Measurements from ENCODE around the gene SFMBT1. TPM values are rescaled to one million over a fixed set of nuclear protein-coding genes. Genes with fewer than 3 reads are reported as not detected.

Gene SFMBT1
- total RNA-seq, 2 experiments from 2014 or later, result 12.9 to 18.1 TPM

GRCh38 chr3:53073553-53074365 is 27.9 kb upstream of the SFMBT1 start:
- intact Hi-C loops (cut with micrococcal nuclease; ENCODE audit: unreplicated experiment), result loop anchor here (2.0 to 5.0 kb wide), 2 partner anchors 167 to 331 kb away; no protein-coding TSS in a partner anchor
- Histone ChIP-seq H3K9me2 (ENCODE audit: insufficient read depth, low read length) (no peaks in the 10 kb centered on the region), H3K4me1 (ENCODE audit: insufficient read depth, low read length, poor library complexity, severe bottlenecking) (peaks cover 14% of the 10 kb centered on the region), H3K4me3 (ENCODE audit: low read depth, low read length, poor library complexity, severe bottlenecking) (peak overlapping the region; percentile 69), H3K4me2 (ENCODE audit: low read length) (peak overlapping the region; percentile 99), H4K20me1 (ENCODE audit: insufficient read depth, low read length) (no peaks in the 10 kb centered on the region), H3K36me3 (ENCODE audit: insufficient read depth, low read length) (no peaks in the 10 kb centered on the region), H3K9me3 (ENCODE audit: low read length) (no peaks in the 10 kb centered on the region), H3K27ac (ENCODE audit: low read depth, low read length, poor library complexity, severe bottlenecking) (no peak overlapping the region), H2AFZ (ENCODE audit: low read length) (peak overlapping the region; percentile 99), H3K79me2 (ENCODE audit: insufficient read depth, low read depth, low read length) (no peaks in the 10 kb centered on the region)
- no peak for DNase-seq (ENCODE audit: low spot score)
- no peak for TF ChIP-seq EZH2phosphoT487 (IDR thresholded peaks at IDR 0.05; ENCODE audit: borderline replicate concordance, low read depth, low read length)
- no peak for TF ChIP-seq CTCF (conservative IDR thresholded peaks at IDR 0.05; ENCODE audit: low read length)
- ChIA-PET POLR2A (interaction anchor here (0.5 to 1.0 kb wide), 2 partner anchors 237 to 307 kb away, joined by 3 to 5 read pairs; no protein-coding TSS in a partner anchor), CTCF (ENCODE audit: unreplicated experiment) (no interaction called here)
- no TSS peak for BruUV-seq (replicated peaks)

- Histone ChIP-seq H3K4me1 (ENCODE audit: insufficient read depth, low read length, poor library complexity, severe bottlenecking) (peaks cover 14% of the 10 kb centered on the region), H3K9me3 (ENCODE audit: low read length) (no peaks in the 10 kb centered on the region), H2AFZ (ENCODE audit: low read length) (peak overlapping the region; percentile 99), H3K27ac (ENCODE audit: low read depth, low read length, poor library complexity, severe bottlenecking) (peak overlapping the region; percentile 21), H3K36me3 (ENCODE audit: insufficient read depth, low read length) (no peaks in the 10 kb centered on the region), H3K4me3 (ENCODE audit: low read depth, low read length, poor library complexity, severe bottlenecking) (peak overlapping the region; percentile 69), H4K20me1 (ENCODE audit: insufficient read depth, low read length) (no peaks in the 10 kb centered on the region), H3K4me2 (ENCODE audit: low read length) (peak overlapping the region; percentile 99), H3K79me2 (ENCODE audit: insufficient read depth, low read depth, low read length) (no peaks in the 10 kb centered on the region), H3K9me2 (ENCODE audit: insufficient read depth, low read length) (no peaks in the 10 kb centered on the region)
- ChIA-PET POLR2A (interaction anchor here (0.6 to 1.0 kb wide), 2 partner anchors 174 to 236 kb away, joined by 3 to 4 read pairs; no protein-coding TSS in a partner anchor), CTCF (ENCODE audit: unreplicated experiment) (interaction anchor here (0.6 kb wide), 1 partner anchor 484 kb away, joined by 3 read pairs; no protein-coding TSS in a partner anchor)
- BruUV-seq (replicated peaks), result no TSS peak
- DNase-seq (ENCODE audit: low spot score), result peak; percentile 89
- peak; percentile 97 for TF ChIP-seq CTCF (conservative IDR thresholded peaks at IDR 0.05; ENCODE audit: low read length)
- no peak for TF ChIP-seq EZH2phosphoT487 (IDR thresholded peaks at IDR 0.05; ENCODE audit: borderline replicate concordance, low read depth, low read length)
- intact Hi-C loops (cut with micrococcal nuclease; ENCODE audit: unreplicated experiment), result loop anchor here (1.0 to 5.0 kb wide), 4 partner anchors 166 to 331 kb away; no protein-coding TSS in a partner anchor
Observed at GRCh38 chr3:53072653-53073552, 27.0 kb upstream of the SFMBT1 start.

Data from OCI-LY7 (cell line).